GM11168 (cell line): ENCODE measurements around the gene RAB11FIP5.

Experiments
- in situ Hi-C: fragments of 300-500 bp; cut with MboI; formaldehyde crosslinking; loops from one replicate; pipeline ENCODE4 v1.12.0; 2022; ENCODE audit warnings: low sequenced_read_pairs; ENCODE audit not compliant: unreplicated experiment

RAB11FIP5 gene

DNA sequence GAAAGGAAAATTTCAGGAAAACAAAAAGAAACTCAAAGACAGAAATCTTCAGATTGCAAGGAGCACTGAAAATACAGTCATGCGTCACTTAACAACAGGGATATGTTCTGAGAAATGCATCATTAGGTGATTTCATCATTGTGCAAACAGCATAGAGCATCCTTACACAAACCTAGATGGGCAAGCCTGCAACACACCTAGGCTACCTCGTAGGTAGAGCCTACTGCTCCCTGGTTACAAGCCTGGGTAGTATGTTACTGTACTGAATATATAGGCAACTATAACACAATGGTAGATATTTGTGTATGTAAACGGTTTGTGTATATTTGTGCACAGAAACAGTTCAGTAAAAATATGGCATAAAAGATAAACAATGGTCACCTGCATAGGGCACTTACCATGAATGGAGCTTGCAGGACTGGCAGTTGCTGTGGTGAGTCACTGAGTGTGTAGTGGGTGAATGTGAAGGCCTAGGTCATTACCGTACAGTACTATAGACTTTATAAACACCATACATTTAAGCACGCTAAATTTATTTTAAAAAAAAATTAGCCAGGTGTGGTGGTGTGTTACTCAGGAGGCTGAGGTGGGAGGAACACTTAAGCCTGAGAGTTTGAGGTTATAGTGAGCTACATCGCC is 74.7 kb downstream of the RAB11FIP5 start:
- in situ Hi-C loops: no loop called here

DNA sequence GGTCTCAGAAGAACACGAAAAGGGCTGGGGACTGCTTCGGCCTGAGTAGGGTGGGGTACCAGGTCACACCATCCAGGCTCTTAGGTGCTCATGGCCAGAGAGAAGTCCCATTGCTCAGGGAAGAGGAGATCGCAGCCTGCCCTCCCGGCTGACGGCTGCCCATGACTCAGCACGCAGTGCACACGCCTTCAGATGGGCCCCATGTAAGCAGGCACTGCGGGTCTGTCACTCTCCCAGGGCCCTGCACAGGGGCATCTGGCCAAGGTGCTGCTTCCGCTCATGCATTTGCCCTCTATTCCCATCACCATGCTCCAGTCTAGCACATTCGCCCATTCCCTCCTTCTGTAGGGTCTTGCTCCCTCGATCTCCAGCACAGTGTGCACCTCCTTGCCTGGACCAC is 76.0 kb downstream of the RAB11FIP5 start:
- in situ Hi-C loops: no loop called here

DNA sequence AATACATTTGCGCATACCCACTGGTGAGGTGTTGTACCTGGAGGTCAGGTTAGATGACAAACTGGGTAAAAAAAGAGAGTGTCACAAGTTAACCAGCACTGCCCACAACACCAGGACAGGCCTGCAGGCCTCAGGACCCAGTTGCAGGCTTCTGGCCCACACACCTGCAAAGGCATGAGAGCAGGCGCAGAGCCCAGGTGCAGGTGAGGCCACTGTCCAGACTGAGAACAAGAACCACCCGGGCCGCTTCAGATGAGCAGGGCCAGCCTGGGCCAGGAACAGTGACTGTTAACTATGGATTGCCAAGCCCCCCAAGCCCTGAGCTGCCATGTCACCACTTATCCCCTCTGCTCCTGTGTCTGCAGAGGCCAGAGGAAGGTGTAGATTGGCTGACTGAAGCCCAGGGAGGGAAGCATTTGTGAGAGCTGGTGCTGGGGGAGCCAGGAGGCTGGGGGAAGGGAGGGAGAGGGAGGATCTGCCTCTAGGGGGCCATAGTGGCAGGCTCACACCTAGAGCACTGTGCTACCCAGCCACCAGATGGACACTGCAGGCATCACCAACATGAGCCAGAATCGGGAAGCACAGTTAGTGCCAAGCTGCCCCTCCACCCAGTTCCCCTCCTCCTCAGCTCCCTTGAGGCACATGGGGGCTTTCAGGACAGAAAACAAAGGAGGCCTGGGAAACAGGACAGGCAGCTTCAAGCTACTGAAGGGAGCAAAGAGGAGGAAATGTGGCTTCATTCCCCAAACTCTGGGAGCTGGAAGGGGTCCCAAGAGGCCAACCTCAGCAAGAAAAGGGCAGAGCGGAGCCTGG is 76.6 kb downstream of the RAB11FIP5 start:
- in situ Hi-C loops: no loop called here

DNA sequence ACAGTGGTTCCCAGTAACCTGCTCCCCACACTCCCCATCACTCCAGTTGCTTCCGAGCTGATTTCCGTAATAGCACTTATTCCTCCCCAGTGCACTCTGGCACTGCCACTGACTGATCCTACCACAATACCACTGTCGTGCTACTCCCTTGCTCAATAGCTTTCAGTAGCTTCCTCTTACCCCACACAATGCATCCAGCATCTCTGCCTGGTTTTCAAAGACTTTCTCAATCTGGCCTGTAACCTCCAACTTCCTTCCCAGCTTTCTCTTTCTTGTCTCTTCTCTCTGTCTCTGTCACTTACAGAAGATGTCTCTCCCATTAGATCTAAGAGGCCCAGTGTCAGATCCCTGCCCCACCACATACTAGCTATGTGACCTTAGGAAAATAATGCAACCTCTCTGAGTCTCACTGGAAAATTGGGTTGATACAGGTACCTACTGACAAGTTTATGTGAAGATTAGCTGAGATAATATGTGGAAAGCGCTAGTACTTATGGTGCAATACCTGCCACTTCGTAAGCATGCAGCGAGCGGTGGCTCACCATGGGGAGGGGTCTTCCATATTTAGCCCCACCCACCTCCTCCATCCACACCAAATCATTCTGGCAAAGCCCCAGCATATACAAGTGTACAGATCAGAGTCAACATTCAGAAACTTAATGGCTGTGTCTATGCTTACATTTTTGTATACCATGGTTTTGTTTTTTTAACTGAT is 77.9 kb downstream of the RAB11FIP5 start:
- in situ Hi-C loops: no loop called here

DNA sequence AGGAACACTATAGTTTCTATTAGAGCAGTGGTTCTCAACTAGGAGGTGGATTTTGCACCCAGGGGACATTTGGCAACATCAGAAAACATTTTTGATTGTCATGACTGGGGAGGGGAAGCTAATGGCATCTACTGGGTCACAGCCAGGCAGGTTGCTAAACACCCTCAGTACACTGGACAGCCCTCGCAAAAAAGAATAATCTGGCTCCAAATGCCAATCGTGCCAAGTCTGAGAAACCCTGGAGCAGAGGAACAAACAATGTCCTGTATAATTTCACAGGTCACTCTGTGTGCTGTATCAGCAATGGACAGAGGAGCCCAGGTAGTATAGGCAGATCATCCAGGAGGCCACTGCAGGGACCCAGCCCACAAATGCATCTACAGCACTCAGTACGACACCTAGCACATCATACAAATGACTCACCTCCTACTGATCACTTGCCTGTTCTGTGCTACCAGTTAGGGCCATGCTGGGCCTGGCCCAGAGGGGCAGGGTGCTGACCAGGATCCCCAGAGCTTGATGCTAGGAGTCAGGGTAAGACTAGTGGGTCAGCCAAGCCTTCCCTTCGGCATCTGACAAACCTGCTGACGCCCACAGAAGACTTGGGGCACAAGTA is 78.9 kb downstream of the RAB11FIP5 start:
- in situ Hi-C loops: no loop called here

DNA sequence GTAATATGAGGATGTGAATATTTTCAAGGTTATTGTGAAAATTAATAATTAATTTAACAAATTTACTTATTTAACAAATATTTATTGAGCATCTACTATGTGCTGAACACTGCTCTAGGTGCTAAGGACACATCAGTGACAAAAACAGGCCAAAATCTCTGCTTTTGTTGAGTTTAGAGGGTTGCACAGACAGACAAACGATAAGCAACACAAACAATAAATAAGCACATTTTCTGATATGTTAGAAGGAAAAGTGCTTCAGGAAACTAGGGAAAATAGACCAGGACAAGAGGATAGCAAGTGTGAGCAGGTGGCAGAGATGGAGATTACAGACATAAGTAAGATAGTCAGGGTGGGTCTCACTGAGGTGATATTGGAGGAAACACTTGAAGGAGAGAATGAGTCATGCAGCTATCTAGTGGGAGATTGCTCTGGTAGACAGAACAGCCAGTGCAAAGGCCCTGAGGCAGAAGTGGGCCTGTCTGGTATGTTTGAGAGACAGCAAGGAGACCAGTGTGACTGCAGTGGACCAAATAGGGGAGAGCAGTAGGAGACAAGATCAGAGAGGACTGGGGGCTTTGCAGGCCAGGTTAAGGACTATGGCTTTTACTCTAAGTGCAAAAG is 79.5 kb downstream of the RAB11FIP5 start:
- in situ Hi-C loops: no loop called here

DNA sequence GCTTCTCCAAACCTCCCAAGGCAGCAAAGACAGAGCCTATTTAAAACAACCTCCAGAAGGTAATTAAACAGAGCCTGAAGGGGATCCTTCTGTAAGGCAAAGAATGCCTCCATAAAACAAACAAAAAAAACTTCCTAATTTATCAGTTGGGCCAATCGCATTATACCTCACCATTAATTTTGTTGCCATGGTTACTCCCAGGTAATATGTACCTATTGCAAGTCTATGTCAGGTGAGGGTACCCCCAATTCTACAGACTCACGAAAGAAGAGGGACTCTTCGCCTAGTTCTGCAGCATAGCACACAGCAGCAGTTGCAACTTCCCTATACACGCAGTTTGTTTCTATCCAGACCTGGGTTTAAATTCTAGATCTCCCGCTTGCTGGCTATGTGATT is 80.0 kb downstream of the RAB11FIP5 start:
- in situ Hi-C loops: no loop called here

DNA sequence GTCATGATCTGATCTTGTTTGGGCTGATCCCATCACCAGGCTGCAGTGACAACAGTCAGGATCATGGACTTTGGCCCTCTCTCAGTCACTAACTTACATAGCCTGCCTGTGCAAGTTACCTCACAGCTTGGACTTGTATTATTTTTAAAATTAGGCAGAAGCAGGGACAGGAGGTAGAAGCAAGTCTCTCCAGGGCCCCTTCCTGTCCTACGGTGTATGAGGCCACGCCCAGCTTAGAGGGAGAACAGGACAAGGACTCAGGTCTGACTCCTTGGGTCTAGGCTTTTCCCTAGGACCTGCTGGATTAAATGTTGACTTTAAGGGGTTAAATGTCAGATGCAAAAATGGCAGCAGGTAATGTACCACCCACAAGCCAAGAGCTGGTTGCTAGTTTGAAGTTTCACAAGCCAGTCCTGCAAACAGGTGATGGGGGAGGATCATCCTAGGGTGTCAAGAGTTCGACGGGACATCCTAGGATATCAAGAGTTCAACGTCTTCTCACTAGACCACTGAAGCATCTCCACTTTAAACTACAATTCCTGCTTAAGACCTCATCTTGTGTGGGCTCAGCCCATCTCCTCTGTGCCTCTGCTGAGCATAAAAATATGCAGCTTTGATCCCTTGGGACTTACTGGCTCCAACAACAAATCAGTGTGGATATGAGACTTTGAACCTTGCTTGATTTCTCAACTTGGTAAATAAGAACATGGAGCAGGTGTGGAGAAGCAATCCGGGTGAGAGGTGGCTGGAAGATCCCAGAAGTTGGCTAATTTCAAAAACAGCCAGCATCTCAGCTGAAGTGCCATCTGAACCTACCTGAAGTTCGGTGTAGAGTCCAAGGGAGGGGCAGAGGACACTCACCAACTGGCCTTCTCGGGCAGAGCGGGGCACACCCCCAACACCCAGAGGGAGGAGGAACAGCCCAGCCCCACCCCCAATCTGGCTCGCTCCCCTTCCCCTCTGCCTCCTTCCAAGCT is 80.7 kb downstream of the RAB11FIP5 start:
- in situ Hi-C loops: no loop called here

DNA sequence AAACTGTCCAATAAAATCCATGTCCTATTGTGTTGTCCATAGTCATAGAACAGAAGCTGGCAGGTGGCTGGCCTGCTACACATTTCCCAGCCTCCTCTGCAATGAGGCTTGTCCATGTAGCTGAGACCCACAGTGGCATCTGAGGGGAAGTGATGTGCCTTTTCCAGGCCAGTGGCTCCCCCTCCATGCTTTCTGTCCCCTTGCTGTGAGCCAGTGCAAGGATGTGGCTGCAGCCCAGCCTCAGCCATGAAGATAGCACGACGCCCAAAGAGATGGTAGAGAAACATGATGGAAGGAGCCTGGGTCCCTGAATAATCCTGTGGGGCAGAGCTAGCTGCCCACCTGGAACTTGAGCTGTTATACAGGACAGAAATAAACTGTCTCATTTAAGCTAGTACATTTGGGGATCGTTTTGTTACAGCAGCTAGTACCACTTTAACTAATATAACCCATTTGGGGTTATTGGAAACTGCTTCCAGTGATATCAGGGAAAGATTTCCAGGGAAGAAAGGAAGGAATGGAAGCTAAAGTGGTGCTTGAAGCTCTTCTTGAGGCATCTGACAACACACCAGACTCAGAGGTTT is 81.6 kb downstream of the RAB11FIP5 start:
- in situ Hi-C loops: no loop called here

DNA sequence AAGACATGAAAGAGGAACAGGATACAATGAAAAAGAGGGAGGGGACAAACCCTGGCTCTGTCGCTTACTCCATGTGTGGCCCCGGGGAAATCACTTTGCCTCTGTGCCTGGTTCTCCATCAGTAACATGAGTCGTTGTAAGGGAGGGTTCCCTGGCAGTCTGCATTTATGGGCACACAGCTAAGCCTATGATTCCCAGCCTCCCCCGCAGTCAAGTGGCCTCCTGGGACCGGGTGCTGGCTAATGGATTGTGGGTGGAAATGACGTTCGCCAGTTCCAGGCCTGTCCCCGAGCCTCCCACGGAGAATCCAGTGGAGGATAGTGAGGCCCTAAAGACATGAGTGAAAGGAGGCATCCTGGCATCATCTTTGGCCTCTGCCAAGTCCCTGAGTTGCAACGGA is 83.9 kb downstream of the RAB11FIP5 start:
- in situ Hi-C loops: no loop called here

DNA sequence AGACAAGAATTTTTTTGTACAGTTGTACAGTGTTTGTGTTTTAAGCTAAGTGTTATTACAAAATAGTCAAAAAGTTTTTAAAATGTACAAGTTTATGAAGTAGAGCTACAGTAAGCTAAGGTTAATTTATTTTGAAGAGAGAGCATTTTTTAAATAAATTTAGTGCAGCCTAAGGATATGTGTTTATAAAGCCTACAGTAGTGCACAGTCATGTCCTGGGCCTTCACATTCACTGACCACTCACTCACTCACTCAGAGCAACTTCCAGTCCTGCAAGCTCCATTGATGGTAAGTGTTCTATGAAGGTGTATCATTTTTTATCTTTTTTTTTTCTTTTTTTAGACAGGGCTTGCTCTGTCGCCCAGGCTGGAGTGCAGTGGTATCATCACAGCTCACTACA is 85.4 kb downstream of the RAB11FIP5 start:
- in situ Hi-C loops: no loop called here

DNA sequence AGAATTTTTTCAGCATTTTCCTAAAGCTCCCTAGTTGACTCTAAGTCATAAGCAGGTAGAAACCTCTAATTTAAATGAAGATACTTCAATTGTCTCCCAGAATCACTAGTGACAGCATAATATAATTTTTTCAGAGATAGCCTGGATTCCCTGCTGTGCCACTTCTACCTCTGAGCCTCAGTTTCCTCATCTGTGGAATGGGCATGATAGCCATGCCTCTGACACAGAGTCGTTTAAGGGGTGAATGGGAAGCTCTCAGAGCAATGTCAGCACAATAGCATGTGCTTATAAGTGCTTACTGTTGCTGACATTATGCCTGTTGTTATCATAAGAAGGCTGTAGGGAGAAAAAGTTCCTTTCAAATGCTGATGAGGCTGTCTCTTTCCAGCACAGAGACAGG is 89.3 kb downstream of the RAB11FIP5 start:
- in situ Hi-C loops: no loop called here
